Thoracic aorta endothelial cell (primary cell): ENCODE measurements around the gene ZNF547. TPM values are rescaled to one million over a fixed set of nuclear protein-coding genes. Genes with fewer than 3 reads are reported as not detected.

Experiments used
- total RNA-seq: library from RNA; depleted of rRNA; stranded (reverse); fragments of >200 nt; gene quantifications from 2 replicates; pipeline ENCODE4 v1.2.3, GENCODE V29; 2012

ZNF547 gene
- 1.2 and 3.1 TPM in 2 replicates for total RNA-seq

DNA sequence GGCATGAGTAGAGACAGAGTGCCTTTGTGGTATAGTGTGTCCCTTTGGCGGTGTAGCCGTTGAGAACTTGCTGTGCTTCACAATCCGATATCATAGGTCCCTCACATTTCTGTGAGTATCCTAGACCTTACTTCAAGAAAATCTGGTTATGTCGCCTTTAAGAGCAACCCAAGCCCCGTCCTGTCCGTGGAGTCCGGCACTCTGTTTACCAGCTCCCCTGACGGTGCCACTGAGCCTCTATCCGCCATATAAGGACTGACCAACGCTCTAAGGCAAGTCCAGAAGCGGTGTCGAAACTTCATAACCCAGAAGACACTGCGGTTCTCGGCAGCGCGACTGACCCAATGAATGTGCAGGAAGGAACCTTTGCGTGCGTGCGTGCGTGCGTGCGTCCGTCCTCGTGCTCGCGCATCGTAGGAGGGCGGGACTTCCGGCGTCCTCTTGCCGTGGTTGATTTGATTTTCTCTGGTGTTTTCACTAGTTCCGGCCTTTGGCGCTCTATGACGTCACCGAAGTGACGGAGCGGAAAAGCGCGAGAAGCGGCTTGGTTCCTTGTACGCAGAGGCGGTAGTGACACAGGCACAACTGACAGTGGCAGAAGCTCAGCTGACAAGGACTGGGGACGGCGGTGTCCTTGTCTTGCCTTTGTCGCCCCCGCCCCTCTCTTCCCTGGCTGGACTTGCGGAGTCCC lies at the start of gene ZNF547, which contains the start of gene TRAPPC2B:
TSS of gene ZNF547 (plus strand) at position 555 of the 691 bp plus-strand sequence. CDS start 5,005 bp downstream, outside the sequence.
TSS of gene TRAPPC2B (plus strand) at position 555 of the 691 bp plus-strand sequence. CDS start 1,283 bp downstream, outside the sequence.

DNA sequence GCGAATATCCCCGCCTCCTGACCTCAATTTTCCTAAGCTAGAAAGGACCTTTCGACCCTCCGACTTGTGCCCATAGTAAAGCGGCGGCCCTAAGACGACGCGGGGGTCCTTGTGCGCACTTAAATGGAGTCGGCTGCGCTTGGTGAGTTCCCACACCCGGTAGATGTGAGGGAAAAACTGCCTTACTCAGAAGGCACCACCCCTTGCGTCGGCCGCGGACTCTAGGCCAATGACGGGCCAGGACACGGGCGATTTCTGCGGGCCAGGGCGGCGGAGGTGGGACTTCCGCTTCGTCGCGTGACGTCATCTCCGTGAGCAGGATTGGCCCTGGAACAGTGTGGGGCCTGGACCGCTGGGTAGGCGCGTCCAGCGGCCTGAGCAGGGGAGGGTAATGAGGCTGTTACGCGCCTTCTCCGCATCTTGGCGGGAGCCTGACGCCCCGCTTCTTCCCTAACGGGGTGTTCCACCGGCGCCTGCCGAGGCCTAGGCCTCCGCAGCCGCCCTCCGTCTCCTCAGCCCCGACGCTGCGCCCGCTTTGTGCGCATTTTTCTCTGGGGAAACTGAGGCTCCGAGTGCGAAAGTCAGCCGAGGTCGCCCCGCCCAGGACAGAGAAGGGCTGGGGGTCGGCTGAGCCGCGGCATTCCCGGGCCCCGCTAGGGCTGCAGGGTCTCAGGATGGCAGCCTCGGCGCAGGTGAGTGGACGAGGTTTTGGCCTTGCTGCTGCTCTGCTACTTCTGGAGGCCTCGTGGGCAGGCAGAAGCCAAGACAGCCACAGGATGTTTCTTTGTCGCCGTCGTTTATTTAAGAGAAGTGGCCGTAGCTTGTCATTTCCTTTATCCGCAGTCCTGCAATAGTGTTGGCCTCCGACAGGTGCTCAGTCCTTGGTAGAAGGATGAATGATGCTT lies 42.9 kb upstream of the ZNF547 start, which contains the start of gene ZNF543:
TSS of gene ZNF543 (plus strand) at position 293 of the 905 bp plus-strand sequence. CDS start at position 675, 382 bp downstream.

GRCh38 chr19:57350877-57351805 lies 12.2 kb upstream of the ZNF547 start, which contains the start of gene ZNF304:
ZNF304 (plus strand) TSS chr19:57351271; CDS start chr19:57351665, 394 bp downstream.

GRCh38 chr19:57389730-57390598 lies 26.6 kb downstream of the ZNF547 start, which contains the start of gene ZNF548:
ZNF548 (plus strand) TSS chr19:57389854; CDS start chr19:57390100, 246 bp downstream.

DNA sequence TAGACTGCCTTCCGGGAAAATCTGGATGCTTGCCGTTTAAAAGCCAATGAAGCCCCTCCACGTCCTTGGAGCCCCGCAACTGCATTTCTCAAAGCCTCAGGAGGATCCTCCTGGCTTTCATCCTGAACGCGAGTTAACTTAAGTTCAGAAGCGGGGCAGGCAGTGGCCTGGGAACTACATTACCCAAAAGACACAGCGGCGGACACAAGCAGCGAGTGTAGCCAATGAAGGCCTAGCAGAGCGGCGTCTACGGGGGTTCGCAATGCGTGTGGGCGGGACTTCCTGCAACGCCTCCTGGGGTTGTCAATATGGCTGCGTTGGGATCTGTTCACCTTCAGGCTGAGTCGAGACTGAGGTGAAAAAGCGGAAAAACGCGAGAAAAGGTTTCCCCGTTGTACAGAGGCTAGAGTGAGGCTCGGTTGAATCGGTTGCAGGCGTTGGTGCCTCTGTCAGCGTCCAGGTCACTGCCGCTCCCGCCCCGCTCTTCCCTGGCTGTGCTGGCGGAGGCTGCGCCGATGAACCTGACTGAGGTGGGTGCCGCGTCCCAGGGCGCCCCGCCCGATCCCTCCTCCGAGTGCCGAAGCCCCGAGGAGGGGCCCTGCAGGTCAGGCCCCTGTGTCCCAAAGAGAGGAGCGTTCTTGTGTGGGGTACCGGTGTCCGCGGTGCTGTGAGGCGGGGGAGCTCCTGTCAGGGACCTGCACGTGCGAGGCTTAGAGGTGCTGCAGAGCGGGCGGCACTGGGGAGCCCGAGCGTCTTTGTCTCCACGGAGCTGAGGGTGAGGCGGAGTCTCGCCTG lies 47.7 kb downstream of the ZNF547 start, which contains the start of gene ZNF17:
TSS of gene ZNF17 (plus strand) at position 285 of the 795 bp plus-strand sequence. CDS start 2,455 bp downstream, outside the sequence.

Other genes with a start within 250 kb of the ZNF547 start
- gene USP29, start 243.6 kb upstream of the ZNF547 start, total RNA-seq = 0.07 TPM in 1 of 2 replicates, not detected in the other
- not detected in 2 replicates for gene ZIM3, start 218.3 kb upstream of the ZNF547 start, total RNA-seq
- not detected in 2 replicates for gene DUXA, start 196.1 kb upstream of the ZNF547 start, total RNA-seq
- 20.9 and 21.8 TPM in 2 replicates for gene ZNF264, start 172.1 kb upstream of the ZNF547 start, total RNA-seq
- 0.13 and 0.65 TPM in 2 replicates for gene AURKC, start 132.5 kb upstream of the ZNF547 start, total RNA-seq
- gene ZNF805, start 122.9 kb upstream of the ZNF547 start, total RNA-seq = 14.2 and 20.2 TPM in 2 replicates
- gene ZNF460, start 83.1 kb upstream of the ZNF547 start, total RNA-seq = 51.1 and 66.4 TPM in 2 replicates
- 9.5 and 10.4 TPM in 2 replicates for gene ZNF543, start 43.1 kb upstream of the ZNF547 start, total RNA-seq
- gene ZNF304, start 12.3 kb upstream of the ZNF547 start, total RNA-seq = 6.7 and 8.2 TPM in 2 replicates
- 4.5 and 9.3 TPM in 2 replicates for gene TRAPPC2B, start within 50 bp of the ZNF547 start, total RNA-seq
- 10.0 and 10.3 TPM in 2 replicates for gene ZNF548, start 26.3 kb downstream of the ZNF547 start, total RNA-seq
- 9.2 and 11.1 TPM in 2 replicates for gene ZNF17, start 47.6 kb downstream of the ZNF547 start, total RNA-seq
- gene ZNF749, start 71.8 kb downstream of the ZNF547 start, total RNA-seq = 10.8 and 11.1 TPM in 2 replicates
- gene VN1R1, start 93.6 kb downstream of the ZNF547 start, total RNA-seq = 0.65 and 0.66 TPM in 2 replicates
- 15.1 and 15.3 TPM in 2 replicates for gene ZNF772, start 114.0 kb downstream of the ZNF547 start, total RNA-seq
- 6.9 and 8.1 TPM in 2 replicates for gene ZNF419, start 124.2 kb downstream of the ZNF547 start, total RNA-seq
- gene ZNF773, start 136.4 kb downstream of the ZNF547 start, total RNA-seq = 6.0 and 9.0 TPM in 2 replicates
- 3.5 and 5.3 TPM in 2 replicates for gene ZNF549, start 163.8 kb downstream of the ZNF547 start, total RNA-seq
- 5.5 and 6.0 TPM in 2 replicates for gene ZNF550, start 196.3 kb downstream of the ZNF547 start, total RNA-seq
- gene ZNF416, start 215.4 kb downstream of the ZNF547 start, total RNA-seq = 4.2 and 5.6 TPM in 2 replicates
- 1.4 and 4.4 TPM in 2 replicates for gene ZIK1, start 220.6 kb downstream of the ZNF547 start, total RNA-seq
- gene ZNF530, start 236.3 kb downstream of the ZNF547 start, total RNA-seq = 3.3 and 4.8 TPM in 2 replicates